Placental pericyte (primary cell): ENCODE data around the gene STAC. TPM values are rescaled to one million over a fixed set of nuclear protein-coding genes. Genes with fewer than 3 reads are reported as not detected.

ENCODE experiments used
- total RNA-seq: library from RNA; depleted of rRNA; stranded (reverse); fragments of >200 nt; gene quantifications from 2 replicates; pipeline ENCODE4 v1.2.3, GENCODE V29; 2012

The STAC gene
- 0.14 and 0.44 TPM in 2 replicates for total RNA-seq

GRCh38 chr3:36380221-36381031, at the start of gene STAC:
STAC (plus strand) TSS chr3:36380504; CDS start chr3:36380644, 140 bp downstream.

